Left kidney (tissue), 2 donors: ENCODE results near the gene FAM9A. TPM values are rescaled to one million over a fixed set of nuclear protein-coding genes. Genes with fewer than 3 reads are reported as not detected.
A peak's percentile ranks its signal among the peaks of the same experiment; 100 is the strongest.
"Not testable (repeated sequence)": the region's sequence is repeated elsewhere in the genome, so short reads cannot be mapped to it uniquely, and the experiment has no call there.

Source experiments
- DNase-seq: peaks from one replicate; pipeline ENCODE4 v3.0.0-alpha.2; 2013
- polyA plus RNA-seq: library from polyadenylated mRNA; unstranded; fragments of 120-200 nt; gene quantifications from one replicate; pipeline ENCODE4 v1.2.1, GENCODE V29; 2013; ENCODE audit not compliant: insufficient read length

Gene FAM9A
- polyA plus RNA-seq, 1 donor: not detected

GRCh38 chrX:8803326-8803725 is 2.1 kb upstream of the FAM9A start:
- DNase-seq: no peak

- DNase-seq: not testable (repeated sequence)
Measured at GRCh38 chrX:8800351-8800750, 832 bp downstream of the FAM9A start.

GRCh38 chrX:8799281-8799680 is 1.9 kb downstream of the FAM9A start:
- DNase-seq: not testable (repeated sequence)

- not testable (repeated sequence) for DNase-seq
Measured at GRCh38 chrX:8798702-8799101, 2.5 kb downstream of the FAM9A start.

GRCh38 chrX:8787119-8787518 is 14.1 kb downstream of the FAM9A start:
- DNase-seq: not testable (repeated sequence)

GRCh38 chrX:8784162-8784561 is 17.0 kb downstream of the FAM9A start:
- DNase-seq: no peak

- no peak for DNase-seq
Measured at GRCh38 chrX:8783714-8784098, 17.5 kb downstream of the FAM9A start.

GRCh38 chrX:8783097-8783713 is 18.0 kb downstream of the FAM9A start:
- DNase-seq: peak; percentile 6

GRCh38 chrX:8782595-8782994 is 18.6 kb downstream of the FAM9A start:
- no peak for DNase-seq

- not testable (repeated sequence) for DNase-seq
Measured at GRCh38 chrX:8781921-8782320, 19.3 kb downstream of the FAM9A start.

GRCh38 chrX:8773117-8773516 is 28.1 kb downstream of the FAM9A start:
- no peak for DNase-seq

- DNase-seq: no peak
Measured at GRCh38 chrX:8760021-8760420, 41.2 kb downstream of the FAM9A start.

GRCh38 chrX:8758706-8759105 is 42.5 kb downstream of the FAM9A start:
- not testable (repeated sequence) for DNase-seq

GRCh38 chrX:8757609-8758389 is 43.4 kb downstream of the FAM9A start:
- not testable (repeated sequence) for DNase-seq

- DNase-seq: no peak
Measured at GRCh38 chrX:8755813-8756212, 45.4 kb downstream of the FAM9A start.

GRCh38 chrX:8755116-8755515 is 46.1 kb downstream of the FAM9A start:
- DNase-seq: no peak

- no peak for DNase-seq
Measured at GRCh38 chrX:8749697-8750096, 51.5 kb downstream of the FAM9A start.

- DNase-seq: no peak
Measured at GRCh38 chrX:8748855-8749254, 52.3 kb downstream of the FAM9A start.

- no peak for DNase-seq
Measured at GRCh38 chrX:8743126-8743732, 58.0 kb downstream of the FAM9A start.

GRCh38 chrX:8741981-8742380 is 59.2 kb downstream of the FAM9A start:
- no peak for DNase-seq
